A549 (cell line): ENCODE results near the gene ELAPOR2. TPM values are rescaled to one million over a fixed set of nuclear protein-coding genes. Genes with fewer than 3 reads are reported as not detected.
A peak's percentile ranks its signal among the peaks of the same experiment; 100 is the strongest.
"Not testable (repeated sequence)": the region's sequence is repeated elsewhere in the genome, so short reads cannot be mapped to it uniquely, and the experiment has no call there.

ENCODE experiments used
- ATAC-seq, 2 experiments: fragments of 200-7000 bp in 1 of 2; fragments of >200 bp in 1 of 2; cut with Nextera tagmentation in 1 of 2; cut with Tn5 transposase in 1 of 2; 3 replicates each; pipeline versions ENCODE4 v1.8.0 to v1.9.1; 2018 to 2020; ENCODE audit warnings: mild to moderate bottlenecking in 1 of 2, moderate library complexity in 1 of 2
- CTCF ChIA-PET: fragments of 300-600 bp; sonication (Branson Sonifier 250); formaldehyde crosslinking; extraction: SDS; loops from one replicate; lab custom pipeline; 2021; ENCODE audit warnings: antibody characterized with exemption, inconsistent platforms; lab: Yijun Ruan, JAX
- POLR2A ChIA-PET: fragments of 350-600 bp; formaldehyde crosslinking; extraction: SDS; loops from one replicate; lab custom pipeline; 2021; ENCODE audit warnings: antibody characterized with exemption, inconsistent platforms; lab: Yijun Ruan, JAX
- DNase-seq, 2 experiments: peaks; one replicate each; pipeline versions ENCODE4 v3.0.0 to v3.0.0-alpha.2; 2011 to 2016; ENCODE audit warnings: low read depth in 1 of 2, low spot score in 1 of 2
- FAIRE-seq: peaks from 2 replicates; lab custom pipeline; 2011; peaks lifted over from hg19 to GRCh38; lab: Jason Lieb, UNC
- H3K27ac ChIP-seq, 2 experiments: fragments of >200 bp; sonication (Bioruptor Twin); formaldehyde crosslinking; 3 replicates each; pipeline ENCODE4 v1.5.1; 2016 to 2017
- H3K4me1 ChIP-seq: fragments of >200 bp; sonication (Bioruptor Twin); formaldehyde crosslinking; 3 replicates; pipeline ENCODE4 v1.6.1; 2016
- H3K4me2 ChIP-seq: fragments of >200 bp; sonication (Bioruptor Twin); formaldehyde crosslinking; 3 replicates; pipeline ENCODE4 v1.6.1; 2016
- H3K4me3 ChIP-seq: fragments of >200 bp; sonication (Bioruptor Twin); formaldehyde crosslinking; 3 replicates; pipeline ENCODE4 v1.5.1; 2016
- H3K9me3 ChIP-seq: fragments of >200 bp; sonication (Bioruptor Twin); formaldehyde crosslinking; 3 replicates; pipeline ENCODE4 v1.6.1; 2016
- ATOH8 ChIP-seq: fragments of 250-450 bp; sonication (Bioruptor Pico); IDR thresholded peaks from 2 replicates; pipeline ENCODE4 v1.5.0; 2020; ENCODE audit warnings: low read depth, mild to moderate bottlenecking, moderate library complexity
- CHD4 ChIP-seq: fragments of 200-600 bp; sonication (generic); IDR thresholded peaks from 2 replicates; pipeline ENCODE4 v1.6.1; 2016; ENCODE audit warnings: antibody characterized with exemption, mild to moderate bottlenecking, borderline replicate concordance
- CTCF ChIP-seq: fragments of >200 bp; sonication (Bioruptor Twin); formaldehyde crosslinking; IDR thresholded peaks from 3 replicates; pipeline ENCODE4 v1.5.1; 2016
- ELK1 ChIP-seq: fragments of 150-350 bp; IDR thresholded peaks from 2 replicates; pipeline ENCODE4 v1.6.1; 2014; ENCODE audit warnings: low read depth, mild to moderate bottlenecking, low read length
- ESRRA ChIP-seq: fragments of 150-350 bp; IDR thresholded peaks from 2 replicates; pipeline ENCODE4 v1.6.1; 2014; ENCODE audit warnings: mild to moderate bottlenecking, low read length, borderline replicate concordance
- FOSB ChIP-seq: fragments of 250-450 bp; sonication (Bioruptor Pico); IDR thresholded peaks from 2 replicates; pipeline ENCODE4 v1.5.0; 2020; ENCODE audit warnings: mild to moderate bottlenecking, moderate library complexity
- FOXS1 ChIP-seq: fragments of 250-450 bp; sonication (Bioruptor Pico); IDR thresholded peaks from 2 replicates; pipeline ENCODE4 v1.5.0; 2020; ENCODE audit warnings: mild to moderate bottlenecking, moderate library complexity
- GATA3 ChIP-seq: IDR thresholded peaks from 2 replicates; pipeline ENCODE4 v1.6.1; 2012; ENCODE audit warnings: borderline replicate concordance
- HDAC2 ChIP-seq: fragments of 200-600 bp; sonication (generic); IDR thresholded peaks from 2 replicates; pipeline ENCODE4 v1.6.1; 2016
- HEYL ChIP-seq: fragments of 250-450 bp; sonication (Bioruptor Pico); IDR thresholded peaks from 2 replicates; pipeline ENCODE4 v1.8.0; 2021; ENCODE audit warnings: mild to moderate bottlenecking, moderate library complexity
- HOXB5 ChIP-seq: fragments of 250-450 bp; sonication (Bioruptor Pico); IDR thresholded peaks from 2 replicates; pipeline ENCODE4 v1.5.0; 2020; ENCODE audit warnings: mild to moderate bottlenecking, moderate library complexity
- KDM1A ChIP-seq: fragments of 200-600 bp; sonication (generic); IDR thresholded peaks from 2 replicates; pipeline ENCODE4 v1.6.1; 2016; ENCODE audit warnings: low read depth, mild to moderate bottlenecking
- KDM5A ChIP-seq: fragments of 200-600 bp; sonication (generic); IDR thresholded peaks from 2 replicates; pipeline ENCODE4 v1.6.1; 2016; ENCODE audit warnings: antibody characterized with exemption, mild to moderate bottlenecking
- MAX ChIP-seq: IDR thresholded peaks from 2 replicates; pipeline ENCODE4 v1.6.1; 2012
- MAZ ChIP-seq: fragments of 150-350 bp; IDR thresholded peaks from 2 replicates; pipeline ENCODE4 v1.6.1; 2014; ENCODE audit warnings: antibody characterized with exemption, low read depth, low read length, borderline replicate concordance
- NR3C1 ChIP-seq: fragments of >200 bp; sonication (Bioruptor Twin); formaldehyde crosslinking; IDR thresholded peaks from 3 replicates; pipeline ENCODE4 v1.6.1; 2017
- PHF8 ChIP-seq: fragments of 200-600 bp; sonication (generic); IDR thresholded peaks from 2 replicates; pipeline ENCODE4 v1.6.1; 2016; ENCODE audit warnings: low read depth, mild to moderate bottlenecking, antibody characterized with exemption, moderate library complexity, borderline replicate concordance
- RAD21 ChIP-seq, 2 experiments: fragments of >200 bp in 1 of 2; sonication (Bioruptor Twin) in 1 of 2; formaldehyde crosslinking in 1 of 2; IDR thresholded peaks in 1 of 2; conservative IDR thresholded peaks in 1 of 2; 2 replicates in 1 of 2; 3 replicates in 1 of 2; pipeline ENCODE4 v1.6.1; 2012 to 2018; ENCODE audit warnings: inconsistent platforms in 1 of 2
- RNF2 ChIP-seq: fragments of 200-600 bp; sonication (generic); IDR thresholded peaks from 2 replicates; pipeline ENCODE4 v1.6.1; 2016; ENCODE audit warnings: low read depth, mild to moderate bottlenecking, antibody characterized with exemption, moderate library complexity, borderline replicate concordance
- SREBF2 ChIP-seq: fragments of 450-650 bp; IDR thresholded peaks from 2 replicates; pipeline ENCODE4 v1.6.1; 2014; ENCODE audit warnings: mild to moderate bottlenecking, moderate library complexity
- USF2 ChIP-seq: fragments of 450-650 bp; IDR thresholded peaks from 2 replicates; pipeline ENCODE4 v1.6.1; 2014; ENCODE audit warnings: antibody characterized with exemption
- ZC3H11A ChIP-seq: fragments of 450-650 bp; IDR thresholded peaks from 2 replicates; pipeline ENCODE4 v1.6.1; 2014; ENCODE audit warnings: antibody characterized with exemption, mild to moderate bottlenecking
- ZFP36 ChIP-seq: fragments of 450-650 bp; IDR thresholded peaks from 2 replicates; pipeline ENCODE4 v1.6.1; 2014; ENCODE audit warnings: borderline replicate concordance; ENCODE audit not compliant: partially characterized antibody
- ZNF302 ChIP-seq: fragments of 250-450 bp; sonication (Bioruptor Pico); IDR thresholded peaks from 2 replicates; pipeline ENCODE4 v1.9.0; 2021; ENCODE audit warnings: inconsistent platforms, mild to moderate bottlenecking, moderate library complexity
- WGBS: methylation state at CpG from one replicate; pipeline ENCODE4 v1.1.6; 2017; ENCODE audit errors: missing lambda C conversion rate; 5-methylcytosine and 5-hydroxymethylcytosine counted together
- polyA plus RNA-seq, 4 experiments: library from polyadenylated mRNA; depleted of rRNA in 3 of 4; stranded (reverse); fragments of >200 nt; fragmentation: RNase III in 1 of 4; extraction: RNeasy Plus Mini Kit Qiagen cat#74134 plus additional on column Dnase treatment in 1 of 4; gene quantifications; 2 replicates in 3 of 4; 3 replicates in 1 of 4; pipeline ENCODE4 v1.2.3, GENCODE V29; 2011 to 2017

Gene ELAPOR2
- polyA plus RNA-seq, 2 of the 4 experiments (the other 2 are of a cell fraction), result 0.19 TPM; not detected in 1

- TF ChIP-seq ZC3H11A, result no peak
Observed at GRCh38 chr7:87106974-87107612, 47.6 kb upstream of the ELAPOR2 start (continued).

GRCh38 chr7:87105401-87105800 lies 45.9 kb upstream of the ELAPOR2 start:
- DNase-seq (no peak), FAIRE-seq (no peak), ATAC-seq (no peak)
- Histone ChIP-seq H3K4me2 (no peak overlapping the region), H3K4me3 (no peak overlapping the region), H3K9me3 (no peaks in the 10 kb centered on the region), H3K4me1 (no peaks in the 10 kb centered on the region), H3K27ac (no peak overlapping the region)
- CTCF ChIA-PET, result no interaction called here
- 8% methylated on average over 1 of the region's 1 CpG for WGBS
- POLR2A ChIA-PET, result no interaction called here
- TF ChIP-seq MAX (no peak), CTCF (no peak), HOXB5 (CRISPR knock-in tag) (no peak), CHD4 (no peak), FOSB (CRISPR knock-in tag) (no peak), PHF8 (no peak), ATOH8 (CRISPR knock-in tag) (no peak), RNF2 (no peak), KDM5A (no peak), ZFP36 (no peak)

- no peaks in the 10 kb centered on the region for H3K4me1 ChIP-seq
- WGBS, result 17% methylated on average over 2 of the region's 2 CpGs
- CTCF ChIA-PET, result no interaction called here
- H3K4me2 ChIP-seq, result no peak overlapping the region
- H3K9me3 ChIP-seq, result no peaks in the 10 kb centered on the region
- ATAC-seq (peak in 1 of 2 experiments; percentile 54; a peak in 2 of 6 replicates), FAIRE-seq (no peak), DNase-seq (no peak)
- no peak for TF ChIP-seq ZNF302 (CRISPR knock-in tag)
- TF ChIP-seq SREBF2, result no peak
- TF ChIP-seq HDAC2, result no peak
- TF ChIP-seq ZFP36, result no peak
- no peak for TF ChIP-seq USF2
- TF ChIP-seq NR3C1, result no peak
- no peak for TF ChIP-seq CTCF
- TF ChIP-seq ESRRA, result no peak
- TF ChIP-seq MAZ, result no peak
- TF ChIP-seq ELK1, result no peak
- TF ChIP-seq GATA3, result no peak
- TF ChIP-seq CHD4, result no peak
- no peak for TF ChIP-seq RAD21 (conservative IDR thresholded peaks at IDR 0.05 in 1 of 2, IDR thresholded peaks at IDR 0.05 in 1 of 2)
- TF ChIP-seq KDM1A, result no peak
- TF ChIP-seq RNF2, result no peak
- no peak for TF ChIP-seq FOXS1 (CRISPR knock-in tag)
- no peak for TF ChIP-seq HEYL (CRISPR knock-in tag)
- TF ChIP-seq, all 56 proteins: peak for 0
- Histone ChIP-seq H3K4me3 (no peak overlapping the region), H3K27ac (no peak overlapping the region)
- POLR2A ChIA-PET, result no interaction called here
Observed at GRCh38 chr7:87100326-87100725, 40.9 kb upstream of the ELAPOR2 start.

- DNase-seq, H3K4me2 ChIP-seq, H3K4me1 ChIP-seq, H3K4me3 ChIP-seq, POLR2A ChIA-PET, ATAC-seq, CTCF ChIA-PET, H3K27ac ChIP-seq, FAIRE-seq, H3K9me3 ChIP-seq: not testable (repeated sequence)
- 78% methylated on average over 2 of the region's 2 CpGs for WGBS
Observed at GRCh38 chr7:87097375-87097774, 37.9 kb upstream of the ELAPOR2 start.
